GM21528 (cell line): ENCODE data around the gene GLYATL3.

ENCODE experiments used
- ATAC-seq: cut with Tn5 transposase; IDR thresholded peaks from one replicate; pipeline ENCODE4 v1.9.1; 2021; ENCODE audit warnings: mild to moderate bottlenecking, moderate library complexity; ENCODE audit not compliant: unreplicated experiment, low FRiP score

The GLYATL3 gene

DNA sequence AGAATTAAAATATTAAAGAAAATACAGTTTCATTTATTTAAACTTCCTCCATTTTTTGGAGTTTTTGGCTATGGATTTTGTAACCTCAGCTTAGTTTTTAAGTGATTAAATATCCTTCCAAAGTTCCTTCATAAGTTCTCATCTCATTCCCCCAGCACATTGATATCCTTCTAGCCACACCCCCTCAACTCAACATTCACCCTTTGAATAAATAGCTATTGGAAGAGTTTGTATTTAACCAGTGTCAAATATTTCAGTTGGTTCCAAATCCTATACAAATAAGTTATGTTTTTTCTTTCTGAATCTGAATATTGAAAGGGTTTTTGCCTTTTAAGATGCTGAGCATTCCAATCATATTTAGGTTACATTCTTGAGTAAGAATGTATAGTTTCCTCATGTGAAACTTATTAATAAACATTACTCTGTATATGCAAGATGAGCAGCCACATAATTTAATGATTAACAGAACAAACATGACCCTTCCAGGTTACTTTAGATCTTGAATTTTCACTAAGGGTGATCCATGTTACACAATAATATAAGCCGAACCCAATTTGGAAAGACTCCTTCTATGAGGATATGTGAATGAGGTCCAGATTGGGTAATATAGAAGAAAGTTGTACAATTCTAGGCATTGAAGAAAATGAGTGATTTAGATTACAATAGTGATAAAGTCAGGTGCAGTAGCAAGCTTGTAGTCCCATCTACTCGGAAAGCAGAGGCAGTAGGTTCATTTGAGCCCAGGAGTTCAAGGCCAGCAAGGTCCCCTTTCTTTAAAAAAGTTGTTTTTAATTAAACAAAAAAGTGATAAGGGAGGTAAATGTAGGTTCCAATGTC lies 13.6 kb downstream of the GLYATL3 start:
- no peak for ATAC-seq

DNA sequence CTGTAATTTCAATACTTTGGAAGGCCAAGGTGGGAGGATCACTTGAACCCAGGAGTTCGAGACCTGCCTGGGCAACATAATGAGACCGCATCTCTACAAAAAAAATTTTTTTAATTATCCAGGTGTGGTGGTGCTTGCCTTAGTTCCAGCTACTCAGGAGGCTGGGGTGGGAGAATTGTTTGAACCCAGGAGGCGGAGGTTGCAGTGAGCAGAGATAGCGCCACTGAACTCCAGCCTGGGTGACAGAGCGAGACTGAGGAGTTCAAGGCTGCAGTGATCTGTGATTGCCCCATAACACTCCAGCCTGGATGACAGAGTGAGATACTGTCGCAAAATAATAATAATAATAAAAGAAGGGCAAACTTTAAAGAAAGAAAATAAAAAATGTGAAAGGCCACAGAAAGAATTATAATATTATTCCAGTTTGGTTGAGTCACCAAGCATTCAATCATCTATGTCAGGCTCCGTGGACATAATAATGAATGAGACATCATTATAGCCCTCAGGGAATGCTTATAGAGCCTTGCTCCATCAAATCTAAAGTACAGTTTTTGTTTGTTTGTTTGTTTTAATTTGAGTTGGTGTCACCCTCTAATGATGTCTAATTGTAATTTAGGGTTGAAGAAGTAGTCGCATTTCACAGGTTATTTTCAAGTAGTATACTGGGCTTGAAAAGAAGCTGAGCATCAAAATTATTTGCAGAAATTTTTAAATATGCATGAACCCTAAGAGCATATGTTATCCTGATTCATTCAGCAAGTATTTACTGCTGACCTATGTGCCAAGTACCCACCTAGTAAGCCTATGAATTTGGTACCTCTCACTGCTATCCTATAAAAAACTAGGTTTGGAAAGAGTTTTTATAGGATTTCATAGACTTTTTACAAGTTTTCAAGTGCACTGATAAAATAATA lies 15.1 kb downstream of the GLYATL3 start:
- ATAC-seq, result no peak

DNA sequence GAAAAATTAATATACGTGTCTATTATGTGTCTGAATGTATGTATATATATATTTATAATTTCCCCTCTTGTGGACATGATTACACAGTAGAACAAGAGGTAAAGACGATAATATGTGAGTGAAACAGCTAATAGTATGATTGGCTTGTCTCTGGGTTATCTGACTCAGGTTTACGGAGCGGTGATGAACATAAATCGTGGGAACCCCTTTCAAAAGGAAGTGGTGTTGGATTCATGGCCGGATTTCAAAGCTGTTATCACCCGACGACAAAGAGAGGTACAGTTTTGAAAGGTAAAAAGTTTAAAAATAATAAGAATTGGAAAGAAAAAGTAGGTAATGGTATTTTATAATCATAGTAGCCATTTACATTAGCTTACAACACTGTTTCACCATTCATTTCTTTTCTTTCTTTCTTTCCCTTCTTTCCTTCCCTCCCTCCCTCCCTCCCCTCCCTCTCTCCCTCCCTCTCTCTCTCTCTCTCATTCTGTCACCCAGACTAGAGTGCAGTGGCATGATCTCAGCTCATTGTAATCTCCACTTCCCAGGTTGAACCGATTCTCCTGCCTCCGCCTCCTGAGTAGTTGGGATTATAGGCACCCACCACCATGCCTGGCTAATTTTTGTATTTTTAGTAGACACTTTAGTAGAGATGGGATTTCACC lies 15.9 kb downstream of the GLYATL3 start:
- ATAC-seq, result no peak

DNA sequence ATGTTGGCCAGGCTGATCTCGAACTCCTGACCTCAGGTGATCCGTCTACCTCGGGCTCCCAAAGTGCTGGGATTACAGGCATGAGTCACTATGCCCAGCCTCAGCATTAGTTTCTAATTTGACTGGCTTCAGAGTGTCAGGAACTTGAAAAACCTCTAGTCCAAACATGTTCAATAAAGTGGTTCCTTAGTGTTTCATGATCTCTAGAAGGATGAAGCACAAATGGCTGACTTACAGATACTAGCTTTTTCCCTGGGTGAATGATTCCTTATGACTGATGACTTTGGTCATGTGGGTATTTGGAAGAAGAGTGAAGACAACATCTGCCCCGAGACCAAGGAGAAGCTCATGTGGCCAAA lies 16.4 kb downstream of the GLYATL3 start:
- ATAC-seq, result no peak

DNA sequence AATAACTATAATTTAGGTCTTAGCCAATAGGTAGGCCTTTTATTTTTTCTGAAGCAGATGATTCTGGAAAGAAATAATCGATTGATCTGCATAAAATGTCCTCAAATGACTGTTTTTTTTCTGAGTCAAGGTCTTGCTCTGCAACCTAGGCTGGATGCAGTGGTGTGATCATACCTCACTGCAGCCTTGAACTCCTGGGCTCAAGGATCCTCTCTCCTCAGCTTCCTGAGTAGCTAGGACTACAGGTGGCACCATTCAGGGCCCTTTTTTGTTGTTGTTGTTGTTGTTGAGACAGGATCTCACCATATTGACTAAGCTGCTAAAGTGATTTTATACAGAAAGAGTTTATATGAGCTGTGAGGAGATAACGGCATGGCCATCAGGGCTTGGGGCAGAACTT lies 18.2 kb downstream of the GLYATL3 start:
- no peak for ATAC-seq

DNA sequence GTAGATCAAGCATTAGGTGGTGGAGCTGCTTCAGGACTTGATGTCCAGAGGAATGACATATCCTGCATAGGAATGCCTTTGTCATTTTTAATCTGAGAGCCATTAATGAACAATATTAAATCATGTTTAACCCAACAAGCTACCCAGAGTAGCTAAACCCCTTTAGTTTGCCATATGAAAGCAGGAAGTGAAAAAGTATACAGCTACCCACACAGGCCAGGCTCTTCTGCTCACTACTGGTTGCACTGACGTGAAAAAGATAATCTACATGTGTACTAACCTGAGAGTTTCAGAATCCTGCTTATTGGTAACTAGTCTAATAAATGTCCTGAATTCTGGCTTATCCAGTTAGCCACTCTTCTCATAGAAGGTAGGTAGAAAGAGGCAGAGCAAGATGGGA lies 19.9 kb downstream of the GLYATL3 start:
- peak; percentile 96 for ATAC-seq

DNA sequence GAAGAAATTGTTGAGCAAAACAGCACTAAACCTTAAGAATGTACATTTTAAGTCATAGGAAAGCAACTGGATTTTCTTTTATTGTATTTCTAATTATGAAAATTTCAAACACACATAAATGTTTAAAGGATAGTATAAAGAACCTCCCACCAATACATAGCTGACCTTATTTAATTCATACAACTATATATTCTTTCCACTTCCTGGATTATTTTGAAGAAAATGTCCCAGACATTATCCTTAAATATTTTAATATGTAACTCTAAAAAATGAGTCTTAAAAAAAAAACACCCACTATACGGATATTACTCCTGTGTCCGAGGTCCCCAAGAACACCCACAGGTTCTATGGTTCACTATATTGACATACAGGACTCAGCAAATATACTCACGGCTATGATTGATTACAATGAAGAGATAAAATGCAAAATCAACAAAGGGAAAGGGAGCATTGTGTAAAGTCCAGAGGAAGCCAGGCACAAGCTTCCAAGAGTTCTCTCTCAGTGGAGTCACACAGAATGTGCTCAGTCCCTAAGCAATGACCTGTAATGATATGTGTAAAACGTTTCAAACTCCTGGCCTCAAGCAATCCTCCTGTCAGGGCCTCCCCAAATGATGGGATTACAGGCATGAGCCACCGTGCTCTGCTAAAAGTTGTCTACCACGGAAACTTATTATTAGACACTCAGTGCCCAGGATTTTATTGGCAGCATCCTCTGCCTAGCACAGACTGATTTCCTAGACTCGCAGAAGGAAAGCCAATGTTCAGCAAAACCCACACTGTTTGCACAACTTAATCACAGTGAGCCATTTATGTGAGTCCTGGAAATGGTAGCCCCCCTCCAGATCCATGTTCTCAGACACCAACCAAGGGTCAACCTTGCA lies 23.2 kb downstream of the GLYATL3 start:
- no peak for ATAC-seq

DNA sequence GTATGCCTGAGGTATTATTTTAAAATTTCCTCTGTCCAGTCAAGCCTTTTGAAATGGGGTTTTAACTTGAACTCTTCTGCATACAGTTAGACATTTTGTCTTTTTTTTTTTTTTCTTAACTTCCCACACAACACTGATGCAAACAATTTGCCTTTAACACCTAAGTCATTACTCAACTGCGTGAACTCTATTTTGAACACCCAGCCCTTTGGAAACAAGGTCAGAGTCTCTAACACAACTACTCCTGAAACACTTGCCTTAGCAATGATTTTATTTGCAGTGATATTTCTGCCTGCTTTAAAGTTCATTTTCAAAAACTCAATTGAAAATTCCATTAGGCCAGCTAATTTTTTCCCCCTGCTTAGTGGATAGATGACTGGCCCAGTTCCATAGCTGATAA lies 24.2 kb downstream of the GLYATL3 start:
- ATAC-seq, result no peak

DNA sequence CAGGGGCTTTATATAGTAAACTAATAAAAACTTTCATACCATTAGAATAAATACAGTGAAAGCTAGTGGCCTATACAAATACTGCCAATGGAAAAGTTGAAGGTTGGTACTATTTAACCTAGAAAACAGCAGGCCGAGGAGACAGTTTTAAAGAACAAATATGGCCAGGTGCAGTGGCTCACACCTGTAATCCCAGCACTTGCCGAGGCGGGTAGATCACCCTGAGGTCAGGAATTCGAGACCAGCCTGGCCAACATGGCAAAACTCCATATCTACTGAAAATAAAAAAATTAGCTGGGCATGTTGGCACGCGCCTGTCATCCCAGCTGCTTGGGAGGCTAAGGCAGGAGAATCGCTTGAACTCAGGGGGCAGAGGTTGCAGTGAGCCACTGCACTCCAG lies 24.8 kb downstream of the GLYATL3 start:
- ATAC-seq, result no peak

DNA sequence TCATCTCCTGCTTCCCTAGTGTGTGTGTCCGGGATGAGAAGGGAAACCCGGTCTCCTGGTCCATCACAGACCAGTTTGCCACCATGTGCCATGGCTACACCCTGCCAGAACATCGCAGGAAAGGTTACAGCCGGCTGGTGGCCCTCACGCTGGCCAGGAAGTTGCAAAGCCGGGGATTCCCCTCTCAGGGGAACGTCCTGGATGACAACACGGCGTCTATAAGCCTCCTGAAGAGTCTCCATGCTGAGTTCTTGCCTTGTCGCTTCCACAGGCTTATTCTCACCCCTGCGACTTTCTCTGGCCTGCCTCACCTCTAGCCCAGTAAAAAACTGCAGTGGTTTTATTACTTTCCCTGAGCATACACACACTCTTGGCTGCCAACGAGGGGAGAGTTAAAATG lies 26.9 kb downstream of the GLYATL3 start:
- no peak for ATAC-seq

DNA sequence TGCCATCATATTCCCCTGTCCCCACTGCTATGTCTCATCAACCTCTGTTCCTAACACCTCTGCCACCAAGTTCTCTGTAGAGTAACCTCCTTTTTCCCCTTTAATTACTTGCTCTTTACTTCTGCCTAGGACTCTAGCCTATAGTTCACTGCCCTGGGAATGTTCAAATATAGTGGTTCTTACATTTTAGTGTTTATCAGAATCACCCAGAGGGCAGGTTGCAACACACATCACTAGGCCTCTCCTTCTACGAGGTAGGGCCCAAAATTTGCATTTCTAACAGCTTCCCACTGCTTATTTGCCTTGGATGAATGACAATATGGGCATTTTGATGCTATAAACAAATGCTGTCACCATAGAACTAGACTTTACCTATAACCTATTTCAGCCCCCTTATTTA lies 27.6 kb downstream of the GLYATL3 start:
- no peak for ATAC-seq

DNA sequence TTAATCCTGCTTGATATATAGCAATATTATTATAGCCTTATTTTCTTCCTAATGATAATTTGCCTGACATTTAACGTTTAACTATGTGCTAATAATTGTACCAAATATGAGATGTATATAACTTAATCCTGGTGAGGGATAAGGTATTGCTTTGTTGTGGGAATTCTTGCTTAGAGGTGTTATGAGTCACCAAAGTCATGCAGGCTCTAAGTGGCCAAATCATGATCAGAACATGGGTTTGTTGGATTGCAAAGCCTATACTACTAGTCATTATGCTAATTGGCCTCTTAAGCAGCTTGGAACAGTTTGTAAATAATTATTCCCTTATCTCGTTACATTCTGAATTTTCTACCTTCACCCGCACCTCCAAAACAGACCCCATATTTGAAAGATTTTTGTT lies 28.8 kb downstream of the GLYATL3 start:
- no peak for ATAC-seq

DNA sequence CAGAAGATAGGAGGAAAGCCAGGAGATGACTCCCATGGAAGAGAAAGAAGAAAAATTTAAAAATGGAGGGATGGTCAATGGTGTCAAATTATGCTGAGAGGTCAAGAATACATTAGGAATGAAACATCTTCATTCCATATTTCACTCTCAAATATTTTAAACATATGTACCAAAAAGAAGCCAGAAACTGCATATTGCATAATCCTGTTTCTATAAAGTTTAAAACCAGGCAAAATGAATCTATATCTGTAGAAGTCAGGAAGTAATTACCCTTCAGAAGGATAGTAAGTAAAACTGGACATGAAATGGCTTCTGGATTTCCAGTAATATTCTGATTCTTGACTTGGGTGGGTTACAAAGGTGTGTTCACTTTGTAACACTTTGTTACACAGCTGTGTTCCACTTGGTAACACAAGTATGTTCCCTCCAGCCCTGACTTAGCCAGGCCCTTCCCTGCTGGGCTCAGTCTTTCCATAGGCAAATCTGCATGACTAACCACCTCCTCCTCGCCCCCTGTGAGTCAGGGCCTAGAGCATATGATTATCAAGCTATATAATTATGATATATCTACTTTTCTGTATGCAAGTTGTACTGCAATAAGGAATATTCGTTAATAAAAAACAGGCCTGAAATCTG lies 30.5 kb downstream of the GLYATL3 start:
- no peak for ATAC-seq

DNA sequence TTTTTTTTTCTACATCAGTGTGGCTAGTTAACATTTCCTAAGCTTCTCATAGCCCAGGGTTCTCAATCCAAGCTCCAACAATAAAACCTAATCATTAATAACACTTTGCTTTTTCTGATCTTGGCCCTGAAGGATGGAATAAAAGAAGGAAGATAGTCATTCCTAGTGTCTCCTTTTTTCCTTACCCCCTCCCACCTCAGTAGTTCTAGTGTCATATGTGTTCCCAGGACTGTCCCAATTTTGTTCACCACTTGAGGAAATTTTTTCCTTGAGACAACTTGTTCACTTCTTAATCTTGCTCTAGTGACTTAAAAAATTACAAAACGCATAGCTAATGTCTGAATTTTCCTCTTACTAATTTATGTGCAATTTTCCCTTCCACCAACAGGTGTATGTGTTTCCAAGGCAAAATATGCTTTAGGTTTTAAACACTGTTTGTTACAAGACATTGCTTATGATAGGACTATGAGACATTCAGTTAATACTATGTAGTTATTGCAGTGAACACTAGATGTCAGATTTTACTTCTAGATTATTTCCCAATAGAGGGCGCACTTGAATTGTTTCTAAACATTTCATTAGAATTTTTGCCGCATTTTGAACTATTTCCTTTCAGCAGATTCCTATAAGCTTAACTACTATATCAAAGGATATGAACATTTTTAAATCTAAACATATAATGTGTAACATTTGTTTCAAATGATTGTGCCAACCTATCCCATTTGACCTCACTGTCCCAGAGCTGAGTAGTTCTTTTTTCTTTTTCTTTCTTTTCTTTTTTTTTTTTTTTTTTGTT lies 32.2 kb downstream of the GLYATL3 start:
- ATAC-seq, result peak; percentile 93

DNA sequence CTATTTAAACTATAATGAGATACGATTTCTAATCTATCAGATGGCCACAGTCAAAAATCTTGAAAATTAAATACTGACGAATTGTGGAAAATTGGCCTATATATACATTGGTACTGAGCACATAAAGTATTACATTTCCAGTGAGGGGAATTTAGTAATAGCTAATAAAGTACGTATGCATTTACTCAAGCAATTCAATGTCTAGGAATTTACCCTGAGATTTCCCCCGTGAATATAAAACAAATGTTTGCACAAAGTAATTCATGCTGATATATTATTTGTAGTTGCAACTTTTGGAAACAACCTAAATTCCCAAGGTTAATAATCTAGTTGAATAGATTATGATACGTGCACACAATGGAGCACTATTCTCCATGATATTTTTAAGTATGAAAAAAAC lies 36.1 kb downstream of the GLYATL3 start:
- ATAC-seq, result no peak

DNA sequence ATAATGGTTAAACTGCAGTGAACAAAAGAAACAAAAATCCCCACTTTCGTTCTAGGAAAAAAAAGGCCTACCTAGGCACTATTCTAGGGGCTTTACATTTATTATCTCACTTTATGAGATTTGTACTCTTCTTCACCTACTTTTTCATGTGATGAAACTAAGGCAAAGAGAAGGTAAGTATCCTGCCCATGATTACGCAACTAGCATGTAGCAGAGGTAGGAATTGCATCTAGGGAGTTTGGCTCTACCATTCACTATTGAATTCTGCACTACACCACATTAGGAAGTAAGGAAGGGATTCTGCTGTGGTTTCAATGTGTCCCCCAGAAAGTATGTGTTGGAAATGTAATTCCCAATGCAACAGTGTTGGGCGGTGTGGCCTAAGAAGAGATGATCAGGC lies 39.4 kb downstream of the GLYATL3 start:
- ATAC-seq, result no peak

DNA sequence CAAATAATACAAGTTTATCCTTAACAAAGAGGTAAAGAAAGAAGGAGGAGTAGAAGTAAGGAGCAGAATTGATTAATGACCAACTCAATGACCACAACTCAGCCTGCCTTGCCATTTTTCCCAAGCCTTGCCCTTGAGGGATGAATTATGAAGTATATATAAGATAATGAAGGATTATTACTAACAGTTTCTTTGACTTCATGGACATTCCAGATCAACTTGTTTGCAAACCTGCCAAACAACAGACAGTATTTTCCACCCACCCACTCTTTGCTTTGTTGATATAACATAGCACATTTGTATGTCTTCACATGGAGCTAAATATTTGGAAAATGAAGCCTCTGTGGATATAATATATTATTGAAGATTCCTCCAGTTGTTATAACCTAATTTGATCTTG lies 40.9 kb downstream of the GLYATL3 start:
- no peak for ATAC-seq

DNA sequence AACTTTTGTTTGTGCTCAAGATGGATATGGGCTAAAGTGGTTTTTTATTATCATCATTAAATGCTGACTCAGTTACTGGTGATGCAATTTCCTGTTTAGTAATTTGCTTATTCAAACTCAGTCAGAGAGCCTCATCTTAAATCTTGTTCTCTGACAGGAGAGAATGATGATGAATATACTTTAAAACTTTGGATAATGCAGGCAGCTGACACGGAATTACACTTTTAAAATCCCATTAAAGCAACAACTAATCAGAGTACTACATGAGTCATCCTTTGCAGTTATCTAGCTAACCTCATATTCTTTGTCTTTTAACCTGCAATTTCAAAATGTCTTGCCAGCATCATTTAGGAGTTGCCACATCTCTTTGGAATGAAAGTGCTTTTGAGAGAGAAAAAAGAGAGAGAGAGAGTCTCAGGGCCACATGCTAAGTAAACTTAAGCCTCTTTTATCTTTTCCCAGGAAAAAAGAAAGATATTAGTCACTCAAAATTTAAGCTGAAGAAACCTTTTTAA lies 41.5 kb downstream of the GLYATL3 start:
- no peak for ATAC-seq

DNA sequence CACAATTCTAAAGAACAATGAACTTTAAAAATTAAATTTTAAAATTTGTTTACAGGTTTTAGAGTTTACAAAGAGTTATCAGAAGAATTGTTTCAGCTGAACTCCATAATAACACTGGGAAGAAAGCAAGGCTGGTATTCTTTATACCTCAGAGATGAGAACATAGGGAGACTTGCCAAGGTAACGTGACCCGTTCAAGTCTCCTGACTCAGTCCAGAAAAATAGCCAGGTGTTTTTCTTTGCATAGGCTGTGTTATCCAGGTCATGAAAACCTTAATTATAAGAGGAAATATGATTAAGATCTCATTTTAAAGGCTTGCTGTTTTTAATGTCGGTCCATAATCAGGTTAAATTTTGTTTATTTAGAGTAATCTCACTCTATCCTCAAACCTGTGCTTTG lies 42.2 kb downstream of the GLYATL3 start:
- no peak for ATAC-seq
